HepG2 (cell line): ENCODE results near the gene LTB4R. TPM values are rescaled to one million over a fixed set of nuclear protein-coding genes. Genes with fewer than 3 reads are reported as not detected.

Experiments
- ARHGAP35 ChIP-seq: sonication (generic); formaldehyde crosslinking; IDR thresholded peaks from 2 replicates; pipeline ENCODE4 v1.9.0; 2022; ENCODE audit warnings: mild to moderate bottlenecking, inconsistent platforms, moderate library complexity, missing genetic modification reagents, borderline replicate concordance
- ATAD3A ChIP-seq: sonication (generic); formaldehyde crosslinking; IDR thresholded peaks from 2 replicates; pipeline ENCODE4 v1.4.0; 2020; ENCODE audit warnings: missing genetic modification reagents
- E2F5 ChIP-seq: sonication (generic); formaldehyde crosslinking; conservative IDR thresholded peaks from 2 replicates; pipeline ENCODE4 v1.4.0; 2020; ENCODE audit warnings: missing genetic modification reagents
- ELK4 ChIP-seq: sonication (generic); formaldehyde crosslinking; IDR thresholded peaks from 2 replicates; pipeline ENCODE4 v1.9.0; 2021; ENCODE audit warnings: missing genetic modification reagents, borderline replicate concordance
- FOXP1 ChIP-seq, 2 experiments: fragments of 450-650 bp in 1 of 2; IDR thresholded peaks; 2 replicates each; pipeline ENCODE4 v1.6.1; 2017 to 2018; ENCODE audit warnings: antibody characterized with exemption in 1 of 2
- GLI4 ChIP-seq: sonication (generic); formaldehyde crosslinking; IDR thresholded peaks from 2 replicates; pipeline ENCODE4 v1.5.1; 2020; ENCODE audit warnings: missing genetic modification reagents, mild to moderate bottlenecking, moderate library complexity, borderline replicate concordance
- HDAC1 ChIP-seq: sonication (generic); formaldehyde crosslinking; IDR thresholded peaks from 2 replicates; pipeline ENCODE4 v1.5.1; 2020; ENCODE audit warnings: mild to moderate bottlenecking, missing genetic modification reagents
- NFE2 ChIP-seq: sonication (generic); formaldehyde crosslinking; IDR thresholded peaks from 2 replicates; pipeline ENCODE4 v1.4.0; 2020; ENCODE audit warnings: missing genetic modification reagents
- PHF20 ChIP-seq: sonication (generic); formaldehyde crosslinking; IDR thresholded peaks from 2 replicates; pipeline ENCODE4 v1.5.0; 2020; ENCODE audit warnings: mild to moderate bottlenecking, missing genetic modification reagents
- RBM39 ChIP-seq: fragments of 200-400 bp; formaldehyde crosslinking; IDR thresholded peaks from one replicate; pipeline ENCODE4 v1.6.1; 2018; ENCODE audit warnings: antibody characterized with exemption, mild to moderate bottlenecking, low read depth, low read length; ENCODE audit not compliant: poor library complexity, severe bottlenecking
- SRSF9 ChIP-seq: fragments of 200-400 bp; formaldehyde crosslinking; IDR thresholded peaks from 2 replicates; pipeline ENCODE4 v1.6.1; 2018; ENCODE audit warnings: borderline replicate concordance, mild to moderate bottlenecking, low read depth, low read length; ENCODE audit not compliant: insufficient read depth, poor library complexity, severe bottlenecking
- ZBTB20 ChIP-seq: sonication (generic); formaldehyde crosslinking; IDR thresholded peaks from 2 replicates; pipeline ENCODE4 v1.8.1; 2023; ENCODE audit warnings: missing genetic modification reagents, low read depth, mild to moderate bottlenecking, borderline replicate concordance
- ZMYM4 ChIP-seq: sonication (generic); formaldehyde crosslinking; IDR thresholded peaks from 2 replicates; pipeline ENCODE4 v1.8.1; 2023; ENCODE audit warnings: mild to moderate bottlenecking, missing genetic modification reagents
- ZNF12 ChIP-seq: sonication (generic); formaldehyde crosslinking; IDR thresholded peaks from 2 replicates; pipeline ENCODE4 v1.5.0; 2020; ENCODE audit warnings: missing genetic modification reagents
- ZNF552 ChIP-seq: sonication (generic); formaldehyde crosslinking; IDR thresholded peaks from 2 replicates; pipeline ENCODE4 v1.9.0; 2022; ENCODE audit warnings: missing genetic modification reagents, mild to moderate bottlenecking, borderline replicate concordance
- ZNF557 ChIP-seq: sonication (generic); formaldehyde crosslinking; IDR thresholded peaks from 2 replicates; pipeline ENCODE4 v1.4.0; 2020; ENCODE audit warnings: missing genetic modification reagents
- ZNF580 ChIP-seq: IDR thresholded peaks from 2 replicates; pipeline ENCODE4 v1.6.1; 2016; ENCODE audit warnings: low read depth, borderline replicate concordance
- ZNF7 ChIP-seq: IDR thresholded peaks from 2 replicates; pipeline ENCODE4 v1.6.1; 2016; ENCODE audit warnings: missing biosample characterization, missing genetic modification reagents
- ZZZ3 ChIP-seq: sonication (generic); formaldehyde crosslinking; IDR thresholded peaks from 2 replicates; pipeline ENCODE4 v1.4.0; 2020; ENCODE audit warnings: missing genetic modification reagents, mild to moderate bottlenecking, borderline replicate concordance
- polyA plus RNA-seq, 8 experiments: library from polyadenylated mRNA; depleted of rRNA in 3 of 8; stranded (reverse) in 7 of 8; unstranded in 1 of 8; fragments of >200 nt; fragmentation: Illumina TruSeq in 4 of 8; extraction: Trizol in 4 of 8; gene quantifications; 2 replicates each; pipeline versions ENCODE4 v1.2.1 to v1.2.3, GENCODE V29; 2011 to 2016; ENCODE audit warnings: low read depth in 4 of 8, missing spikeins in 1 of 8, mixed read lengths in 1 of 8; ENCODE audit not compliant: insufficient read depth in 1 of 8
- total RNA-seq, 5 experiments: library from RNA; depleted of rRNA; stranded (reverse); fragments of >200 nt; fragmentation: Illumina TruSeq; extraction: Trizol; gene quantifications; 2 replicates each; pipeline ENCODE4 v1.2.3, GENCODE V29; 2016; ENCODE audit warnings: low read depth in 1 of 5
- TF ChIP-seq, protein P1 (sequence below): sonication (generic); formaldehyde crosslinking; conservative IDR thresholded peaks from 2 replicates; pipeline ENCODE4 v1.4.0; 2020; ENCODE audit warnings: mild to moderate bottlenecking, missing genetic modification reagents, moderate library complexity
- TF ChIP-seq, protein P2 (sequence below): IDR thresholded peaks from 2 replicates; pipeline ENCODE4 v1.6.1; 2016; ENCODE audit warnings: low read depth

LTB4R gene
- total and polyA plus RNA-seq, 2 of the 13 experiments (the other 11 are each of a cell fraction or from before 2014, with no cell fraction given), result 3.2 to 8.2 TPM

DNA sequence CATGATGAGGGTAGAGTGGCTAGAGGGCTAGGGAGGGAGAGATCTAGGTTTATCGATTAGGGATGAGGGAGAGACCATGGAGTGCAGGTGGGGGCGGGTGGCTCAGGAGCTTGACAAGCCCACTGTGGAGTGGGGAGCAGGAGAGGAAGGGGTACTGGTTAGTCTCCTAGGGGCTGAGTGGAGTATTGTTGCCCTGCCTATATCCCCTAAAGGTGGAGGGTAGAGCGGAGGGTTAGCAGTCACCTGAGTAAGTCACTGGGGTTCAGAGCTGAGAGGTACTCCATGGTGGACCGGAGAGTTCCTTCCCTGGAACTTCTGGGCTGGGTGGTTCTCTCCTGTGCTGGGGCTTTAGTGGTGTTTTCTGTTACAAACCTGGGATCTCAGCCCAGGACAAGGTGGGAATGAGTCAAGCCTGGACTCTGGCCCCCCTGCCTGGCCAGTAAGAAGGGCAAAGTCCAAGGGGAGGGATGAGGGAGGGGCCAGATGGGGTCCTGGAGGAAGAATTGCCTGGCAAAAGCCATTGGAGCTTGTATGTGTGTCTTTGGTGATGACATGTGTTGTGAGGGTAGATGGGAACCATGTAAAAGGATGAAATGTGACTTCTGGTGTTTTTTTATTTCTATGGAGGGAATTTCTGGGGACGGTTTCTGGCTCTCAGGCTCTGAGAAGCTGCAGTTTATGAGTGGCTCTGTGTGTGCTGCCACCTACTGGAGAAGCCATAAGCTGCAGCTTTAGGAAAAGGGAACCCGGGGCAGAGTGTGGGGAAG is 3.5 kb upstream of the LTB4R start, which contains the start of gene CIDEB (continued):
- TF ChIP-seq ZNF552, result peak; percentile 80; the same call in 1 of the 2 replicates
- TF ChIP-seq GLI4 (CRISPR knock-in tag), result no peak; the same call in 1 of the 2 replicates
- TF ChIP-seq NFE2, result no peak
- TF ChIP-seq ELK4 (CRISPR knock-in tag), result no peak
- TF ChIP-seq E2F5 (CRISPR knock-in tag), result no peak
- no peak for TF ChIP-seq PHF20 (CRISPR knock-in tag)
- TF ChIP-seq ZNF12 (CRISPR knock-in tag), result peak; percentile 71; the same call in 1 of the 2 replicates
- TF ChIP-seq SRSF9, result no peak
- TF ChIP-seq RBM39, result peak; percentile 64
- TF ChIP-seq HDAC1 (CRISPR knock-in tag), result no peak
- no peak for TF ChIP-seq ZNF7 (CRISPR knock-in tag)
- peak; percentile 64; the same call in 1 of the 2 replicates for TF ChIP-seq ZBTB20 (CRISPR knock-in tag)
- TF ChIP-seq ZMYM4 (CRISPR knock-in tag), result no peak
- peak; percentile 94 for TF ChIP-seq ZZZ3 (CRISPR knock-in tag)
- TF ChIP-seq, protein P1, sequence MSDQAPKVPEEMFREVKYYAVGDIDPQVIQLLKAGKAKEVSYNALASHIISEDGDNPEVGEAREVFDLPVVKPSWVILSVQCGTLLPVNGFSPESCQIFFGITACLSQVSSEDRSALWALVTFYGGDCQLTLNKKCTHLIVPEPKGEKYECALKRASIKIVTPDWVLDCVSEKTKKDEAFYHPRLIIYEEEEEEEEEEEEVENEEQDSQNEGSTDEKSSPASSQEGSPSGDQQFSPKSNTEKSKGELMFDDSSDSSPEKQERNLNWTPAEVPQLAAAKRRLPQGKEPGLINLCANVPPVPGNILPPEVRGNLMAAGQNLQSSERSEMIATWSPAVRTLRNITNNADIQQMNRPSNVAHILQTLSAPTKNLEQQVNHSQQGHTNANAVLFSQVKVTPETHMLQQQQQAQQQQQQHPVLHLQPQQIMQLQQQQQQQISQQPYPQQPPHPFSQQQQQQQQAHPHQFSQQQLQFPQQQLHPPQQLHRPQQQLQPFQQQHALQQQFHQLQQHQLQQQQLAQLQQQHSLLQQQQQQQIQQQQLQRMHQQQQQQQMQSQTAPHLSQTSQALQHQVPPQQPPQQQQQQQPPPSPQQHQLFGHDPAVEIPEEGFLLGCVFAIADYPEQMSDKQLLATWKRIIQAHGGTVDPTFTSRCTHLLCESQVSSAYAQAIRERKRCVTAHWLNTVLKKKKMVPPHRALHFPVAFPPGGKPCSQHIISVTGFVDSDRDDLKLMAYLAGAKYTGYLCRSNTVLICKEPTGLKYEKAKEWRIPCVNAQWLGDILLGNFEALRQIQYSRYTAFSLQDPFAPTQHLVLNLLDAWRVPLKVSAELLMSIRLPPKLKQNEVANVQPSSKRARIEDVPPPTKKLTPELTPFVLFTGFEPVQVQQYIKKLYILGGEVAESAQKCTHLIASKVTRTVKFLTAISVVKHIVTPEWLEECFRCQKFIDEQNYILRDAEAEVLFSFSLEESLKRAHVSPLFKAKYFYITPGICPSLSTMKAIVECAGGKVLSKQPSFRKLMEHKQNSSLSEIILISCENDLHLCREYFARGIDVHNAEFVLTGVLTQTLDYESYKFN (CRISPR knock-in tag), result peak; percentile 100
- 0 out of 2 replicates have a peak, but pooled peaks have one; percentile 48 for TF ChIP-seq ARHGAP35 (CRISPR knock-in tag)
- TF ChIP-seq ATAD3A, result no peak
- TF ChIP-seq, protein P2, sequence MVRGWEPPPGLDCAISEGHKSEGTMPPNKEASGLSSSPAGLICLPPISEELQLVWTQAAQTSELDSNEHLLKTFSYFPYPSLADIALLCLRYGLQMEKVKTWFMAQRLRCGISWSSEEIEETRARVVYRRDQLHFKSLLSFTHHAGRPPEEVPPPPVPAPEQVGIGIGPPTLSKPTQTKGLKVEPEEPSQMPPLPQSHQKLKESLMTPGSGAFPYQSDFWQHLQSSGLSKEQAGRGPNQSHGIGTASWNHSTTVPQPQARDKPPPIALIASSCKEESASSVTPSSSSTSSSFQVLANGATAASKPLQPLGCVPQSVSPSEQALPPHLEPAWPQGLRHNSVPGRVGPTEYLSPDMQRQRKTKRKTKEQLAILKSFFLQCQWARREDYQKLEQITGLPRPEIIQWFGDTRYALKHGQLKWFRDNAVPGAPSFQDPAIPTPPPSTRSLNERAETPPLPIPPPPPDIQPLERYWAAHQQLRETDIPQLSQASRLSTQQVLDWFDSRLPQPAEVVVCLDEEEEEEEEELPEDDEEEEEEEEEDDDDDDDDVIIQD (CRISPR knock-in tag), result peak; percentile 97
- no peak for TF ChIP-seq FOXP1 (IDR thresholded peaks at IDR 0.05)
- peak; percentile 54 for TF ChIP-seq FOXP1 (CRISPR knock-in tag; IDR thresholded peaks at IDR 0.05)
- peak; percentile 98 for TF ChIP-seq ZNF580 (CRISPR knock-in tag)
- no peak for TF ChIP-seq ZNF557 (CRISPR knock-in tag)
